Neuronal stem cell (in vitro differentiated cells): ENCODE measurements around the gene BUD31.
"Not testable (repeated sequence)": the region's sequence is repeated elsewhere in the genome, so short reads cannot be mapped to it uniquely, and the experiment has no call there.

ENCODE experiments used
- DNase-seq: peaks from one replicate; pipeline ENCODE4 v3.0.0-alpha.2; 2013; ENCODE audit warnings: low spot score
- H2AFZ ChIP-seq: one replicate; pipeline ENCODE4 v1.6.1; 2013; ENCODE audit warnings: mild to moderate bottlenecking, low read length, inconsistent platforms
- H2AK5ac ChIP-seq: 2 replicates; pipeline ENCODE4 v1.6.1; 2013; ENCODE audit warnings: low read depth, mild to moderate bottlenecking, inconsistent platforms, low read length, moderate library complexity, mixed read lengths
- H2BK120ac ChIP-seq: 2 replicates; pipeline ENCODE4 v1.6.1; 2013; ENCODE audit warnings: low read depth, mild to moderate bottlenecking, inconsistent platforms, low read length, moderate library complexity, mixed read lengths
- H2BK12ac ChIP-seq: one replicate; pipeline ENCODE4 v1.6.1; 2013; ENCODE audit warnings: low read length, inconsistent platforms
- H2BK15ac ChIP-seq: 2 replicates; pipeline ENCODE4 v1.6.1; 2013; ENCODE audit warnings: mild to moderate bottlenecking, low read length, inconsistent platforms, mixed read lengths
- H2BK5ac ChIP-seq: one replicate; pipeline ENCODE4 v1.6.1; 2013; ENCODE audit warnings: inconsistent platforms, mild to moderate bottlenecking, low read length, moderate library complexity
- H3K14ac ChIP-seq: one replicate; pipeline ENCODE4 v1.6.1; 2013; ENCODE audit warnings: low read length, inconsistent platforms
- H3K18ac ChIP-seq: 2 replicates; pipeline ENCODE4 v1.6.1; 2013; ENCODE audit warnings: low read length, inconsistent platforms
- H3K23ac ChIP-seq: 2 replicates; pipeline ENCODE4 v1.6.1; 2013; ENCODE audit warnings: low read depth, mild to moderate bottlenecking, mixed read lengths, low read length, inconsistent platforms; ENCODE audit not compliant: poor library complexity
- H3K27ac ChIP-seq: replicated peaks from 3 replicates; pipeline ENCODE4 v1.5.1; 2013; ENCODE audit warnings: low read length, inconsistent platforms
- H3K27me3 ChIP-seq, 3 experiments: 2 replicates each; pipeline ENCODE4 v1.6.1; 2013; ENCODE audit warnings: low read length in 3 of 3, mild to moderate bottlenecking in 2 of 3, inconsistent platforms in 1 of 3, low read depth in 1 of 3, mixed read lengths in 1 of 3, moderate library complexity in 1 of 3; ENCODE audit not compliant: control insufficient read depth in 3 of 3, insufficient read depth in 3 of 3
- H3K36me3 ChIP-seq, 2 donors: replicated peaks in 1 of 2; 2 replicates each; pipeline ENCODE4 v1.6.1; 2013; ENCODE audit warnings: low read length in 2 of 2; ENCODE audit not compliant: control insufficient read depth in 2 of 2, insufficient read depth in 2 of 2
- H3K4ac ChIP-seq: 2 replicates; pipeline ENCODE4 v1.6.1; 2013; ENCODE audit warnings: inconsistent platforms, mild to moderate bottlenecking, low read length, moderate library complexity
- H3K4me1 ChIP-seq, 2 donors: 1 replicate in 1 of 2; 2 replicates in 1 of 2; pipeline ENCODE4 v1.6.1; 2013; ENCODE audit warnings: low read length in 2 of 2, low read depth in 1 of 2; ENCODE audit not compliant: control insufficient read depth in 2 of 2, insufficient read depth in 1 of 2
- H3K4me2 ChIP-seq: one replicate; pipeline ENCODE4 v1.6.1; 2013; ENCODE audit warnings: mild to moderate bottlenecking, low read length, inconsistent platforms; ENCODE audit not compliant: insufficient read depth, poor library complexity, severe bottlenecking
- H3K4me3 ChIP-seq, 2 donors: 2 replicates each; pipeline ENCODE4 v1.5.1; 2013; ENCODE audit warnings: low read length in 2 of 2, mild to moderate bottlenecking in 2 of 2, inconsistent platforms in 1 of 2, moderate library complexity in 1 of 2
- H3K79me1 ChIP-seq: one replicate; pipeline ENCODE4 v1.6.1; 2013; ENCODE audit warnings: low read depth, mild to moderate bottlenecking, inconsistent platforms, low read length, moderate library complexity
- H3K9ac ChIP-seq: one replicate; pipeline ENCODE4 v1.6.1; 2013; ENCODE audit warnings: mild to moderate bottlenecking, low read depth, low read length, inconsistent platforms; ENCODE audit not compliant: poor library complexity
- H3K9me3 ChIP-seq, 2 donors: replicated peaks in 1 of 2; 2 replicates each; pipeline versions ENCODE3 to v1.6.1; 2013; ENCODE audit warnings: low read length in 2 of 2, mild to moderate bottlenecking in 2 of 2, inconsistent platforms in 1 of 2, low read depth in 1 of 2, mixed read lengths in 1 of 2, moderate library complexity in 1 of 2; ENCODE audit not compliant: control insufficient read depth in 2 of 2, insufficient read depth in 1 of 2
- H4K8ac ChIP-seq: one replicate; pipeline ENCODE4 v1.6.1; 2013; ENCODE audit warnings: low read depth, mild to moderate bottlenecking, inconsistent platforms, low read length, moderate library complexity
- H4K91ac ChIP-seq: one replicate; pipeline ENCODE4 v1.6.1; 2013; ENCODE audit warnings: low read length, low read depth, mild to moderate bottlenecking, inconsistent platforms; ENCODE audit not compliant: poor library complexity
- WGBS, 2 donors: extraction: QIAGEN DNeasy Blood & Tissue Kit; methylation state at CpG; one replicate each; pipeline ENCODE4 v1.1.7; 2013; ENCODE audit warnings: missing lambda C conversion rate in 2 of 2, mixed read lengths in 1 of 2; ENCODE audit not compliant: insufficient read length in 2 of 2, insufficient replicate concordance in 1 of 2; ENCODE audit errors: extremely low coverage in 2 of 2; 5-methylcytosine and 5-hydroxymethylcytosine counted together

Gene BUD31

GRCh38 chr7:99379693-99380031, 29.1 kb upstream of the BUD31 start:
- H3K4me2 ChIP-seq, H3K27ac ChIP-seq, H3K4ac ChIP-seq, H3K4me3 ChIP-seq, H3K23ac ChIP-seq, H3K18ac ChIP-seq, H3K36me3 ChIP-seq, H4K8ac ChIP-seq, H3K79me1 ChIP-seq, H3K9ac ChIP-seq, H3K14ac ChIP-seq, H2AFZ ChIP-seq, H2BK15ac ChIP-seq, H2AK5ac ChIP-seq, H2BK12ac ChIP-seq, H3K9me3 ChIP-seq, H4K91ac ChIP-seq, H2BK5ac ChIP-seq, H3K27me3 ChIP-seq, DNase-seq, H2BK120ac ChIP-seq: not testable (repeated sequence)
- WGBS, 2 donors: no CpG with 5 or more reads among the region's 7 CpGs
- H3K4me1 ChIP-seq: peaks cover 0 to 11% of the 10 kb centered on the region in 2 donors

DNA sequence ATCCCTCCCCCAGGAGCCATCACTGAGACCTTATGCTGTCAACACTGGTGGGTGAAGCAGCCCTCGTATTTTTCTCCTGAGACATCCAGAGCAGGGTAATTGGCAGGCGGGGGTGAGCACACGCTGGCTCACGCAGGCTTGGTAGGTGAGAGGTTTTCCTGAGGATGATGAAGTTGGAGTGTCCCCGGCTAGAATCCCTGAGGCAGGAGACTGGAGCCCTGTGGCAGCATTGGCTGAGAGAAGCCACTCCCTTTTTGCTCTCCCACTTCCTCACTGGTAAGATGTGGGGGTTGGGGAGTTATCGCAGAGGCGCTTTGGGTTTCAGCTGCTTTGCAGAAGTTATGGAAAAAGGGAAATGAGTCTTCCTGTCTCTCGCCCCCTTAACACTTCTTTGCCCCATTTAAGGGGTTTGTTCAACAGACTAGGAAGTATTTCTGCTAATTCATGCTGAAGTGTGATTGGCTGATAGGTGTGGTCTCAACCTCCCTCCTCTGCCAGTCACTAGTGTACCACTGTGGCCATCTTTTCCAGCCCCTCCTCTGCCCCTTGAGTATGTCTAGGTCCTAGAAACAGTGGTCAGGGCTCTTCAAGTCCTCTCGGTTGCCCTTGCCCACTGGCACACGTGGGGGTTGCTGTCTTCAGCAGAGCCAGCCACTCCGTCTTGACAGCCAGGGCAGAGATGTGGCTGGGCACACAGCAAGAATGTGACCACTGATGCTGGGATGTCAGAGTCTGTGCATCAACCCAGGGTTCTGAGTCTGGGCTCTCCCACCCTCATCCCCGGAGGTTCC, 28.5 kb upstream of the BUD31 start:
- DNase-seq: no peak
- H3K18ac ChIP-seq: no peak overlapping the region
- peaks cover 0 to 11% of the 10 kb centered on the region in 2 donors for H3K4me1 ChIP-seq
- H3K27ac ChIP-seq: no peak overlapping the region
- H2BK5ac ChIP-seq: no peak overlapping the region
- no peak overlapping the region for H4K8ac ChIP-seq
- no peak overlapping the region for H3K14ac ChIP-seq
- no peak overlapping the region for H2BK15ac ChIP-seq
- no peaks in the 10 kb centered on the region for H3K27me3 ChIP-seq
- H3K4me2 ChIP-seq: no peak overlapping the region
- H2AFZ ChIP-seq: no peak overlapping the region
- no peak overlapping the region for H3K23ac ChIP-seq
- no peak overlapping the region for H3K4ac ChIP-seq
- no peak overlapping the region for H3K4me3 ChIP-seq
- no CpG with 5 or more reads among the region's 12 CpGs for WGBS, 2 donors
- H3K9me3 ChIP-seq: no peaks in the 10 kb centered on the region
- no peak overlapping the region for H3K9ac ChIP-seq
- no peak overlapping the region for H4K91ac ChIP-seq
- H2BK12ac ChIP-seq: no peak overlapping the region
- peaks cover 4% of the 10 kb centered on the region for H3K79me1 ChIP-seq
- H3K36me3 ChIP-seq: peaks cover 2 to 4% of the 10 kb centered on the region in 2 donors
- H2BK120ac ChIP-seq: no peak overlapping the region
- H2AK5ac ChIP-seq: no peak overlapping the region

GRCh38 chr7:99380823-99381663, 27.7 kb upstream of the BUD31 start:
- Histone ChIP-seq H3K4me1 (peaks cover 0 to 11% of the 10 kb centered on the region in 2 donors), H3K18ac (no peak overlapping the region), H3K27me3 (no peaks in the 10 kb centered on the region), H2AK5ac (no peak overlapping the region), H2BK15ac (no peak overlapping the region), H3K27ac (no peak overlapping the region), H2BK5ac (no peak overlapping the region), H3K4me3 (peak overlapping the region in 1 of 2 donors; percentile 23), H2BK120ac (peak overlapping the region; percentile 81), H4K8ac (no peak overlapping the region), H3K4ac (peak overlapping the region; percentile 10), H3K9ac (peak overlapping the region; percentile 16), H3K9me3 (no peaks in the 10 kb centered on the region), H2AFZ (no peak overlapping the region), H3K14ac (no peak overlapping the region), H2BK12ac (no peak overlapping the region), H3K4me2 (no peak overlapping the region), H3K79me1 (peaks cover 6% of the 10 kb centered on the region), H4K91ac (no peak overlapping the region), H3K36me3 (peaks cover 2 to 4% of the 10 kb centered on the region in 2 donors), H3K23ac (no peak overlapping the region)
- WGBS, 2 donors: no CpG with 5 or more reads among the region's 16 CpGs
- no peak for DNase-seq

GRCh38 chr7:99381664-99382075, 27.1 kb upstream of the BUD31 start:
- H3K23ac ChIP-seq: no peak overlapping the region
- no peak overlapping the region for H2BK15ac ChIP-seq
- H3K9ac ChIP-seq: no peak overlapping the region
- H3K4me1 ChIP-seq: peaks cover 0 to 11% of the 10 kb centered on the region in 2 donors
- H2BK120ac ChIP-seq: peak overlapping the region; percentile 81
- H3K14ac ChIP-seq: peak overlapping the region; percentile 56
- H2BK5ac ChIP-seq: no peak overlapping the region
- H3K18ac ChIP-seq: no peak overlapping the region
- H3K27ac ChIP-seq: no peak overlapping the region
- no peak overlapping the region for H2AFZ ChIP-seq
- H3K4me2 ChIP-seq: no peak overlapping the region
- peaks cover 6% of the 10 kb centered on the region for H3K79me1 ChIP-seq
- H3K27me3 ChIP-seq: no peaks in the 10 kb centered on the region
- H3K4me3 ChIP-seq: no peak overlapping the region
- no CpG with 5 or more reads among the region's 7 CpGs for WGBS, 2 donors
- DNase-seq: no peak
- no peak overlapping the region for H2BK12ac ChIP-seq
- no peak overlapping the region for H2AK5ac ChIP-seq
- no peak overlapping the region for H4K91ac ChIP-seq
- H4K8ac ChIP-seq: no peak overlapping the region
- H3K9me3 ChIP-seq: no peaks in the 10 kb centered on the region
- peaks cover 3 to 8% of the 10 kb centered on the region in 2 donors for H3K36me3 ChIP-seq
- no peak overlapping the region for H3K4ac ChIP-seq
